ENCODE measurements around the gene CCHCR1.

GRCh38 chr6:31094389-31094881, 63.2 kb downstream of the CCHCR1 start:
- TF ChIP-seq CTCF (IDR thresholded peaks at IDR 0.05; ENCODE audit: insufficient read depth, low read length, poor library complexity, severe bottlenecking), result no peak
- TF ChIP-seq EZH2phosphoT487 (conservative IDR thresholded peaks at IDR 0.05; ENCODE audit: low read length), result no peak
